Stimulated activated CD4-positive, alpha-beta T cell treated with anti-CD3 and anti-CD28 coated beads, Interleukin-2, amount 100 ng/mL, for 48 hours (primary cell): ENCODE data around the gene LNX2.
A peak's percentile ranks its signal among the peaks of the same experiment; 100 is the strongest.

Experiments used
- DNase-seq, 2 donors: peaks; one replicate each; pipeline ENCODE4 v3.0.0-alpha.2; 2020

The LNX2 gene

GRCh38 chr13:27620377-27621115 lies at the start of gene LNX2:
LNX2 (minus strand) TSS chr13:27620529; CDS start chr13:27581703, 38,826 bp downstream.
- DNase-seq, result peak; percentile 93 to 95

- DNase-seq, result no peak
Observed at GRCh38 chr13:27667946-27668345, 47.6 kb upstream of the LNX2 start.

GRCh38 chr13:27666951-27667350 lies 46.6 kb upstream of the LNX2 start:
- DNase-seq, result no peak

- DNase-seq, result no peak
Observed at GRCh38 chr13:27665761-27666160, 45.4 kb upstream of the LNX2 start.

- DNase-seq, result no peak
Observed at GRCh38 chr13:27665333-27665732, 45.0 kb upstream of the LNX2 start.

- no peak for DNase-seq
Observed at GRCh38 chr13:27663947-27664346, 43.6 kb upstream of the LNX2 start.

GRCh38 chr13:27662738-27663470 lies 42.6 kb upstream of the LNX2 start:
- no peak for DNase-seq

DNA sequence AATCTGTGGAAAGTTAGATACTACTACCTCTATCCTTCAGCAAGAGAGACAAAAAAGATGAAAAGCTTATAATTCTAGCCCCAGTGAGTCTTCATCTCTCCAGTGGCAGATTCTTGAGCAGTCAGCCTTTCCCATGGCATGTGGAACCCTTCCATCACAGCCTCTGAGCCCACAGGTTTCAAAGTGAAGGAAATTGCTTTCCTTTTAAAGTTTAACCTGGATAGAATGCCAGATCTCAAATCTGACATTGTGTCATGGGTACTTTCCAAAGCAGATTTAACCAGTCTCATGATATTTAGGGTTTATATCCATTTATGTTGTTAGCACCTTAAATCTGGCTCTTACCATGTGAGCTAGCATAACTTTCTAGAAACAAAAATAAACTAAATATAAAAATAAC lies 40.7 kb upstream of the LNX2 start:
- no peak for DNase-seq

DNA sequence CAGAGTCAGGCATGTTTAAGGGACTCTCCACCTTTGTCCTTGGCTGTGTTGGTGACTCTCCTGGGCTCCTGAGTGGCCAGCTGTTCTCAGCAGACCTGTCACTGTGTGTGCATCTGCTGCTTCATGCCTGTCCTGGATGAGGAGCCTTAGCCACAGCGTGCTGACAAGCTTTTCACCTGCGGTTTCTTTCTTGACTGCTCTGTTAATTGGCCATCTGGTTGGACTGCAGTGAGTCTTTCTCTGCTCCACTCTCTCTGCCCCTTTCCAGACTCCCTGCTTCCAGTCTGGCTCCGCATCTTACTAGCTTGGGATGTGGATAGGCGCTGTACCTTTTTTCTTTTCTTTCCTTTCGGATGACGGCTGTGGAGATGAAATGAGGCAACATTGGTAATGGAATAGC lies 40.2 kb upstream of the LNX2 start:
- DNase-seq, result no peak

GRCh38 chr13:27659145-27659865 lies 39.0 kb upstream of the LNX2 start:
- no peak for DNase-seq

DNA sequence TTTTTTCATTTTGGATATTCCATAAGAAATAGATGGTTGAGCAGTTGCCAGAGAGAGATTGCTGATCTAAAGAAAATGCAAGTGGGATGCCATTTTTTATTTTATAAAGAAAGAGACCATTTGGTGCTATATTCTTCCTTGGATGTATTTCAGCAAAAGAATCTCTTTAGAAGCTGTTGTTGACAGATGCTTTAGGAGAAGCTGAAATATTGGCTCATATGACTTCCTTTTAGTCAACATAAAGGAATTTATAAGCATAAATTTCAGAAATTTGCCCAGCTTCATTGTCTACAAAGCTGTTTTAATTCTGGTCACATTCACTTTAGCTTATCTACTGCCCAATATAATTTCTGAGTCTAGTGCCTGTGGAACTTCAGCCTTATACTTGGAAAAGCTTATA lies 38.2 kb upstream of the LNX2 start:
- DNase-seq, result no peak

DNA sequence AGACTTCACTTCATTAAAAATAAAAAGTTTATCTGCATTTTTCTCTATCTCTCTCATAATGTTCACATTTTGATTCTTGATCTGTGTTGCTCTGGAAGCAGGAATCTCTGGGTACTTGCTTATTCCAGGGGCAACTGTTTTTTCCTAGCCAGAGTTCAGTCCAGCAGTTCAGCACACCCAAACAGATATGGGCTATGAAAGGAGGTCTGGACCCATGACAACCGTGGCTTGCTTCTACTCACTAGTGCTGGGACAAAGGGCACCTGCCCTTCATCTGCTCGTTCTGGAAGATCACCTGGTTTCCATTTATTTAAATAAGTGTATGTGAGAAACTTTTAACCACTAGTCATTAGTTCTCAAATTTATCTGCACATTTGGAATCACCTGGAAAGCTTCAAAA lies 37.4 kb upstream of the LNX2 start:
- DNase-seq, result no peak

DNA sequence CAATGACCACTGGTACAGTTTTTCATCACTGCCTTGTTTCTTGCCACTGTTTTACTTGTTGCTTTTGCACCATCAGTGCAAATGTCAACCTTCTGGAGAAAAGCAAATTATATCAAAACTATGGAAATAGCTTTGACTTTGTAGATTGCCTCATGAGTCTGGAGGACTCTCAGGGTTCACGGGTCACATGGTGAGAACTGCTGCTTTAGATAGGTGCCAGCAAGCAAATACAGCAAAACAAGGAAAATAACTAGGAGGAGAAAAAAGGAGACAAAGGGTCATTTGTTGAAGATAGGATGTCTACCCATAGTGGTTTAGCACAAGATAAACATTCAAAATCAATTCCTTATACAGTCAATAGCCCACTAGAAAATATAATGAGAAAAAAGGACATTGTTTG lies 34.5 kb upstream of the LNX2 start:
- DNase-seq, result no peak

GRCh38 chr13:27654059-27654458 lies 33.7 kb upstream of the LNX2 start:
- DNase-seq, result no peak

DNA sequence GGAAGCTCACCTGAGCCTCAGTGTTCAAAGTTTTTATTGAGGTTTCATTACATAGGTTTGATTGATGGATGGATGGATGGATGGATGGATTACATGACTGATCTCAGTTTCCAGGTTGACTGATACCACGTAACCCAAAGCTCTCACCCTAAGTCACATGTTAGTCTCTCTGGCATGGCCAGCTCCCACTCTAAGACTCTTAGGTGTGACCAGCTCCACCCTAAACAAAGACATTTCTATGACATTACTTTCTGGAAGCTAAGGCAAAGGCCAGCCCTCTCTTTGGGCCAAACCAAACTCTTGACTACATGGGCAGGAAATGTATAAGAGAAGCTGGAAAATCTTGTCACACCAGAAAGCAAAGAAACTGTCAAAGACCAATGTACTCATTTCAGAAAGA lies 30.0 kb upstream of the LNX2 start:
- no peak for DNase-seq

- DNase-seq, result no peak
Observed at GRCh38 chr13:27644302-27644701, 24.0 kb upstream of the LNX2 start.

DNA sequence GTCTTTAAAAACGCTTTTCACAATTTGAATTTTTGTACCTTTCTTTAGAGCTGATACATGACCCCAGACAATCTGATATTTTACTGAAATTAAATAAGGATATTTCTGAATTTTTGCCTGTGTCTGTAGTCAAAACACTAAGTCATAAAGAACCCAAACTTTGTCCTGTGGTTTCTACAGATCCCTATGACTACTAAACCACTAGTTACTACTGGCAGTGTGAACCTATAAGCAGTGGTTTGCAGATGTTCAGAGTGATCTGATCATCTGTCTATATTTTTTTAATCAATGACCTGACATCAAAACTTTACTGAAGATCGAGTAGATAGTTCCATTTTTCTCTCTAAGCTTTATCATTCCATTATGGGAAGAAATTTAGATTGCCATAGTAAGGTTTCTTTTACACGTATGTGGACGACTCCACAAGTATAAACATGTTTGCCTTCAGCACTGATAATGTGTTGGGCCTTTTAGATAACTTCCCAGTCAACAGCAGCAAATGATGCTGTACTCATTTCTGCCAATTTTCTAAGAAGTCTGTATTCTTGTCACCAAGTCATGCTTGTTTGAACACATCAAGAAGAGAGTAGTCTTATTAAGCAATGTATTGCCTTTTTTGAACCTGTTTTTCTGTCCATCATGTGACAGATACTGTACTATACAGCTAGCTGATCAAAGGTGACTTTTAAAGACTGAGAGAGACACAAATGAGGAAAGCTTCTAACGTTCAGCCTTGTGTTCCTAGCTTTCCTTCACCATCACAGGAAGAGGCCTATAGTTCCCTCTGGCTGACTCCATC lies 23.2 kb upstream of the LNX2 start:
- DNase-seq, result no peak

DNA sequence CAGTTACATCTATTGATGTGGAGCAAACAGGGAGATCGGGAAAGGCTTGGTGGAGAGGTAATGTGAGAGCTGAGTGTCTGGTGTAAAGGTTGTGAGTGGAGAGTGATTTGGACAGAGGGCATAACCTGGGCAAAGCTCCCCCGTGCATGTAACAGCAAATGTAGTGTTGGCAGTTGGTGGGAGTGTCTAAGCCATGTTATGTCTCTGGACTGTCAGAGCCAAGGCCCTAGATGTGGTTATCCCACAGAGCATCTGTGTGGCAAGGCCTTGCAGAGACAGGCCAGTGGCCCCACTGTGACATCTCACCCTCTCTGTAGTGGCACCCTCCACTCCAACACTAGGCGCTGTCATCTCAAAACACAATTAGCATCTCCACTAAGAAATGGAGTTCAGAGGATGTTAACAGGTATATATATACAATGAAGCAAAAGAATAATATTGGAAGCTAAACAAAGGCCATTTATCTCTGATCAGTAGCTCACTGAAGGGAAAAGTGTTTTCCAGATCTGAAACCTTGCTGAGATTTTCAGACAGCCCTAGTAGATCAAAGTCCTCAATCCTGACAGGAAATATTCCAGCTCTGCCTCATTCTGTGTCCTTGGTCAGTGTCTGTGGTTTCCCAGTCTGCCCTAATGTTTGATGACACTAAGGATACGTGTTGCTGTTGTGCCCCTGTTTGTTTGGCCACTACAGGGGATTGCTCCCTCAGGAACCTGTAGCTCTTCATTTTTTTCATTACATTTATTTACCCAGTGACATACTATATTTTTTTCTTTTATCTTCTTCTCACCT lies 21.6 kb upstream of the LNX2 start:
- DNase-seq, result no peak

GRCh38 chr13:27639186-27639585 lies 18.9 kb upstream of the LNX2 start:
- no peak for DNase-seq

- no peak for DNase-seq
Observed at GRCh38 chr13:27638521-27638920, 18.2 kb upstream of the LNX2 start.

- no peak for DNase-seq
Observed at GRCh38 chr13:27638001-27638400, 17.7 kb upstream of the LNX2 start.

DNA sequence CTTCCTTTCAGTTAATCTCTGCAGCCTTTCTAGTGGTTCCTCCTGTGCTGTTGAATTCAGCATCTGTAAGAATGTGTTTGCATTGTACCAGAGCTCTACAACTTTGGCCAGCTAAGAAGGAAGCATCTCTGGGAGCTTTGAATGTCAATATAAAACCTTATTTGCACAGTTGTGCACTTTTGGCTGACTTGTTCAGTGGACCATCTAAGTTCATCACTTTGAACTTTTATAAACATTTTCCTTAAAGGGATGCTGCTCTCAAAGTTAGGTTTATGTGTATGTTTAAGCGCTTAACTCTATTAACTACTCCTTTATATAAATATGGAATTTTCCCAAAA lies 16.9 kb upstream of the LNX2 start:
- no peak for DNase-seq
